Endothelial cell of umbilical vein (primary cell): ENCODE measurements around the gene MLPH. TPM values are rescaled to one million over a fixed set of nuclear protein-coding genes. Genes with fewer than 3 reads are reported as not detected.

Experiments used
- BruUV-seq: library from RNA; stranded (reverse); fragments of 400-500 nt; replicated peaks from 2 replicates; lab custom pipeline; 2021; lab: Mats Ljungman, UMichigan
- CTCF ChIA-PET: fragments of 300-600, 350-600 bp; sonication (Branson Sonifier 250); formaldehyde crosslinking; loops from one replicate; lab custom pipeline; 2021; ENCODE audit warnings: antibody characterized with exemption, inconsistent platforms; lab: Charles Lee
- POLR2A ChIA-PET: fragments of 300-600, 350-600 bp; sonication (Branson Sonifier 250); formaldehyde crosslinking; loops from one replicate; lab custom pipeline; 2021; ENCODE audit warnings: antibody characterized with exemption, inconsistent platforms; lab: Charles Lee
- DNase-seq: peaks from one replicate; pipeline ENCODE4 v3.0.0-alpha.2; 2011; ENCODE audit warnings: low read depth, low spot score
- FAIRE-seq: peaks from 2 replicates; lab custom pipeline; 2011; peaks lifted over from hg19 to GRCh38; lab: Jason Lieb, UNC
- H2AFZ ChIP-seq: 2 replicates; pipeline ENCODE4 v1.6.0; 2012; ENCODE audit warnings: low read depth, low read length, control low read depth, inconsistent platforms
- H3K27ac ChIP-seq: 2 replicates; pipeline ENCODE4 v1.5.1; 2011; ENCODE audit warnings: low read depth, mild to moderate bottlenecking, control low read depth, low read length, moderate library complexity; ENCODE audit not compliant: insufficient read depth
- H3K27me3 ChIP-seq, 2 experiments: 2 replicates each; pipeline versions ENCODE4 v1.6.0 to v1.6.1; 2011; ENCODE audit warnings: low read length in 2 of 2, mixed read lengths in 1 of 2; ENCODE audit not compliant: control insufficient read depth in 2 of 2, insufficient read depth in 2 of 2
- H3K36me3 ChIP-seq, 2 experiments: 2 replicates in 1 of 2; 3 replicates in 1 of 2; pipeline ENCODE4 v1.5.1; 2011; ENCODE audit warnings: low read length in 2 of 2, mild to moderate bottlenecking in 1 of 2, moderate library complexity in 1 of 2; ENCODE audit not compliant: control insufficient read depth in 2 of 2, insufficient read depth in 2 of 2; ENCODE audit errors: extremely low read depth in 1 of 2
- H3K4me1 ChIP-seq: 3 replicates; pipeline ENCODE4 v1.5.1; 2011; ENCODE audit warnings: mild to moderate bottlenecking, low read length; ENCODE audit not compliant: control insufficient read depth, insufficient read depth; ENCODE audit errors: extremely low read depth
- H3K4me2 ChIP-seq: 2 replicates; pipeline ENCODE4 v1.6.1; 2011; ENCODE audit warnings: low read length, control low read depth, mixed read lengths; ENCODE audit not compliant: insufficient read depth
- H3K4me3 ChIP-seq, 3 experiments: fragments of 200-600 bp in 1 of 3; sonication (generic), shearing (Covaris generic) in 1 of 3; replicated peaks in 1 of 3; 2 replicates each; pipeline ENCODE4 v1.5.1; 2011 to 2016; ENCODE audit warnings: control low read depth in 3 of 3, low read length in 3 of 3, mild to moderate bottlenecking in 2 of 3, inconsistent platforms in 1 of 3, low read depth in 1 of 3, moderate library complexity in 1 of 3; ENCODE audit not compliant: insufficient read depth in 1 of 3
- H3K79me2 ChIP-seq: 2 replicates; pipeline ENCODE4 v1.6.0; 2012; ENCODE audit warnings: low read length, inconsistent platforms; ENCODE audit not compliant: control insufficient read depth, insufficient read depth
- H3K9ac ChIP-seq: replicated peaks from 2 replicates; pipeline ENCODE3; 2011; ENCODE audit warnings: low read length, control low read depth; ENCODE audit not compliant: insufficient read depth; ENCODE audit errors: extremely low read depth
- H3K9me1 ChIP-seq: replicated peaks from 3 replicates; pipeline ENCODE4 v1.6.0; 2011; ENCODE audit warnings: mild to moderate bottlenecking, low read length; ENCODE audit not compliant: control insufficient read depth, insufficient read depth; ENCODE audit errors: extremely low read depth
- H3K9me3 ChIP-seq: replicated peaks from 2 replicates; pipeline ENCODE4 v1.5.1; 2012; ENCODE audit warnings: low read length, inconsistent platforms; ENCODE audit not compliant: control insufficient read depth, insufficient read depth
- H4K20me1 ChIP-seq: replicated peaks from 2 replicates; pipeline ENCODE3; 2011; ENCODE audit warnings: mild to moderate bottlenecking, low read length; ENCODE audit not compliant: control insufficient read depth, insufficient read depth; ENCODE audit errors: extremely low read depth
- EZH2 ChIP-seq: IDR thresholded peaks from 2 replicates; pipeline ENCODE4 v1.6.1; 2012; ENCODE audit warnings: borderline replicate concordance, low read depth, mild to moderate bottlenecking, moderate library complexity, low read length, inconsistent platforms; ENCODE audit not compliant: severe bottlenecking
- FOS ChIP-seq: IDR thresholded peaks from 2 replicates; pipeline ENCODE4 v1.6.1; 2011; ENCODE audit warnings: mild to moderate bottlenecking, low read length, moderate library complexity, borderline replicate concordance; ENCODE audit not compliant: insufficient read depth
- GATA2 ChIP-seq: IDR thresholded peaks from 2 replicates; pipeline ENCODE4 v1.7.0; 2011; ENCODE audit warnings: low read depth, mild to moderate bottlenecking, moderate library complexity, mixed read lengths, low read length; ENCODE audit not compliant: insufficient read length, insufficient read depth
- JUN ChIP-seq: IDR thresholded peaks from 2 replicates; pipeline ENCODE4 v1.6.1; 2011; ENCODE audit warnings: borderline replicate concordance, low read depth; ENCODE audit not compliant: insufficient read length, insufficient read depth
- MYC ChIP-seq: IDR thresholded peaks from one replicate; pipeline ENCODE4 v1.6.1; 2011; ENCODE audit warnings: mild to moderate bottlenecking, low read depth, low read length
- POLR2A ChIP-seq: IDR thresholded peaks from 2 replicates; pipeline ENCODE4 v1.6.1; 2012; ENCODE audit warnings: low read depth, mild to moderate bottlenecking, control low read depth, low read length
- POLR2AphosphoS5 ChIP-seq: IDR thresholded peaks from 2 replicates; pipeline ENCODE4 v1.6.1; 2012; ENCODE audit warnings: low read depth, mild to moderate bottlenecking, control low read depth, low read length, moderate library complexity; ENCODE audit not compliant: insufficient read depth
- dilution Hi-C: fragments of 300-500 bp; cut with MboI; formaldehyde crosslinking; loops from one replicate; pipeline ENCODE4 v1.15.0; 2019; ENCODE audit warnings: low sequenced_read_pairs; ENCODE audit not compliant: extremely low pct_ligation_motif_present
- intact Hi-C: fragments of 100-400 bp; cut with micrococcal nuclease; formaldehyde crosslinking; loops from one replicate; pipeline ENCODE4 v1.10.0; 2022
- polyA plus RNA-seq, 4 experiments: library from polyadenylated mRNA; depleted of rRNA in 3 of 4; stranded (reverse) in 3 of 4; unstranded in 1 of 4; fragments of >200 nt; gene quantifications; 2 replicates each; pipeline versions ENCODE4 v1.2.1 to v1.2.3, GENCODE V29; 2011 to 2012; ENCODE audit warnings: missing spikeins in 1 of 4
- total RNA-seq: library from RNA; stranded (reverse); gene quantifications from 2 replicates; pipeline ENCODE4 v1.2.3, GENCODE V29; 2021
- TF ChIP-seq, protein P1 (sequence below): IDR thresholded peaks from 2 replicates; pipeline ENCODE4 v1.6.1; 2011; ENCODE audit not compliant: insufficient read depth, insufficient read length
- TF ChIP-seq, protein P2 (sequence below), 2 donors: IDR thresholded peaks; 1 replicate in 1 of 2; 2 replicates in 1 of 2; pipeline ENCODE4 v1.5.1; 2011; ENCODE audit warnings: low read length in 2 of 2, mild to moderate bottlenecking in 2 of 2, moderate library complexity in 2 of 2, control low read depth in 1 of 2, inconsistent platforms in 1 of 2, low read depth in 1 of 2; ENCODE audit not compliant: insufficient read depth in 1 of 2; ENCODE audit errors: extremely low read depth in 1 of 2

Gene MLPH
- total and polyA plus RNA-seq, 2 donors (not counting 3 experiments of a cell fraction or from before 2014, with no cell fraction given): not detected

DNA sequence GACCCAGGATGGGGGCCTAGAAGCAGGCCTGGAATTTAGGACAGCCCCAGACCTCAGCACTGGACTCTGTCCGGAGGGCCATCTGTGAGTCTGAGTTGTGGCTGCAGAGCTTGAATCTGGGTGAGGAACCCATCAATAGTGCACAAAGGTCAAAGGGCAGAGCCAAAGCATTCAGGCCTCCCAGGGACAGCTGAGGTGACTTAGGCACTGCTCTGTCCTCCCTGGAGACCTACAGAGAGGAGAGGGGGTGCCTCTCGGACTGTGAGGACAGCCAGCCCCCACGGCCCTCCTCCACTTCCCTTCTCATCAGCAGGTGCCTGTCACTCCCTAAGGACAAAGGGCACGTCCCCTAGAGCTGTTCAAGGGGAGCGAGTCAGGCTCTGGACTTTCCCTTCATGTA is 54.2 kb downstream of the MLPH start:
- Histone ChIP-seq H3K27me3 (no peaks in the 10 kb centered on the region), H3K36me3 (no peaks in the 10 kb centered on the region), H3K4me1 (no peaks in the 10 kb centered on the region), H3K9me3 (no peaks in the 10 kb centered on the region), H3K9me1 (no peaks in the 10 kb centered on the region), H3K4me2 (no peak overlapping the region), H2AFZ (no peak overlapping the region), H4K20me1 (no peaks in the 10 kb centered on the region), H3K4me3 (no peak overlapping the region), H3K79me2 (no peaks in the 10 kb centered on the region), H3K9ac (no peak overlapping the region), H3K27ac (no peak overlapping the region)
- no peak for FAIRE-seq
- TF ChIP-seq JUN: no peak
- TF ChIP-seq GATA2: no peak
- no peak for TF ChIP-seq MYC
- TF ChIP-seq, protein P1, sequence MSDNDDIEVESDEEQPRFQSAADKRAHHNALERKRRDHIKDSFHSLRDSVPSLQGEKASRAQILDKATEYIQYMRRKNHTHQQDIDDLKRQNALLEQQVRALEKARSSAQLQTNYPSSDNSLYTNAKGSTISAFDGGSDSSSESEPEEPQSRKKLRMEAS: no peak
- TF ChIP-seq, protein P2, sequence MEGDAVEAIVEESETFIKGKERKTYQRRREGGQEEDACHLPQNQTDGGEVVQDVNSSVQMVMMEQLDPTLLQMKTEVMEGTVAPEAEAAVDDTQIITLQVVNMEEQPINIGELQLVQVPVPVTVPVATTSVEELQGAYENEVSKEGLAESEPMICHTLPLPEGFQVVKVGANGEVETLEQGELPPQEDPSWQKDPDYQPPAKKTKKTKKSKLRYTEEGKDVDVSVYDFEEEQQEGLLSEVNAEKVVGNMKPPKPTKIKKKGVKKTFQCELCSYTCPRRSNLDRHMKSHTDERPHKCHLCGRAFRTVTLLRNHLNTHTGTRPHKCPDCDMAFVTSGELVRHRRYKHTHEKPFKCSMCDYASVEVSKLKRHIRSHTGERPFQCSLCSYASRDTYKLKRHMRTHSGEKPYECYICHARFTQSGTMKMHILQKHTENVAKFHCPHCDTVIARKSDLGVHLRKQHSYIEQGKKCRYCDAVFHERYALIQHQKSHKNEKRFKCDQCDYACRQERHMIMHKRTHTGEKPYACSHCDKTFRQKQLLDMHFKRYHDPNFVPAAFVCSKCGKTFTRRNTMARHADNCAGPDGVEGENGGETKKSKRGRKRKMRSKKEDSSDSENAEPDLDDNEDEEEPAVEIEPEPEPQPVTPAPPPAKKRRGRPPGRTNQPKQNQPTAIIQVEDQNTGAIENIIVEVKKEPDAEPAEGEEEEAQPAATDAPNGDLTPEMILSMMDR (IDR thresholded peaks at IDR 0.05; ENCODE audit: extremely low read depth in 1 of 2, insufficient read depth in 1 of 2, low read depth in 1 of 2, low read length in 2 of 2): no peak
- TF ChIP-seq POLR2AphosphoS5: no peak
- no peak for TF ChIP-seq EZH2
- TF ChIP-seq FOS: no peak
- TF ChIP-seq POLR2A: no peak
- ChIA-PET POLR2A (no interaction called here), CTCF (interaction anchor here (1.4 to 3.4 kb wide), 3 partner anchors 28 to 31 kb away, joined by 5 to 15 read pairs (median 8); no protein-coding TSS in a partner anchor)
- BruUV-seq: no TSS peak
- DNase-seq: no peak
- intact Hi-C loops: no loop called here
- dilution Hi-C loops: no loop called here
